OCI-LY3 (cell line): ENCODE data around the gene PRKCE.

Experiments
- H2AFZ ChIP-seq: fragments of 200-600, 300-600 bp; shearing (Covaris generic); 2 replicates; pipeline ENCODE4 v1.6.0; 2014; ENCODE audit warnings: antibody characterized with exemption, low read depth, low read length
- H3K27ac ChIP-seq: fragments of 200-600, 300-600 bp; sonication (generic); 2 replicates; pipeline ENCODE4 v1.5.1; 2014; ENCODE audit warnings: mild to moderate bottlenecking, low read length, moderate library complexity, mixed read lengths
- H3K27me3 ChIP-seq: fragments of 200-600, 300-600 bp; sonication (generic); 2 replicates; pipeline ENCODE4 v1.6.1; 2014; ENCODE audit warnings: low read depth, low read length, mixed read lengths
- H3K36me3 ChIP-seq: fragments of 200-600, 300-600 bp; sonication (generic); replicated peaks from 2 replicates; pipeline ENCODE3; 2014; ENCODE audit warnings: low read depth, low read length, mixed read lengths
- H3K4me1 ChIP-seq: fragments of 300-600, 200-600 bp; sonication (generic); 2 replicates; pipeline ENCODE4 v1.6.1; 2014; ENCODE audit warnings: low read length, mixed read lengths
- H3K4me2 ChIP-seq: fragments of 200-600, 300-600 bp; sonication (generic); 2 replicates; pipeline ENCODE4 v1.6.1; 2014; ENCODE audit warnings: low read length, mixed read lengths
- H3K4me3 ChIP-seq: fragments of 300-600, 200-600 bp; sonication (generic); 2 replicates; pipeline ENCODE4 v1.5.1; 2014; ENCODE audit warnings: antibody characterized with exemption, mild to moderate bottlenecking, low read length, moderate library complexity
- H3K79me2 ChIP-seq: fragments of 300-600, 200-600 bp; shearing (Covaris generic); 2 replicates; pipeline ENCODE4 v1.6.1; 2014; ENCODE audit warnings: mild to moderate bottlenecking, low read length, mixed read lengths
- H3K9ac ChIP-seq: fragments of 300-600, 200-600 bp; shearing (Covaris generic); 2 replicates; pipeline ENCODE4 v1.6.0; 2014; ENCODE audit warnings: mild to moderate bottlenecking, low read length, moderate library complexity
- H3K9me3 ChIP-seq: fragments of 200-600, 300-600 bp; shearing (Covaris generic); 2 replicates; pipeline ENCODE4 v1.6.1; 2014; ENCODE audit warnings: low read length, mixed read lengths; ENCODE audit not compliant: insufficient read depth
- H4K20me1 ChIP-seq: fragments of 200-600, 300-600 bp; sonication (generic); 2 replicates; pipeline ENCODE4 v1.6.1; 2016; ENCODE audit warnings: low read length, mixed read lengths; ENCODE audit not compliant: insufficient read depth
- EZH2phosphoT487 ChIP-seq: fragments of 200-600 bp; shearing (Covaris generic); IDR thresholded peaks from 2 replicates; pipeline ENCODE4 v1.6.1; 2018; ENCODE audit warnings: antibody characterized with exemption, mixed run types, low read depth
- TF ChIP-seq, protein P1 (sequence below): fragments of 200-600, 300-600 bp; sonication (generic); IDR thresholded peaks from 2 replicates; pipeline ENCODE4 v1.5.1; 2014; ENCODE audit warnings: antibody characterized with exemption, low read length, low read depth

Gene PRKCE

DNA sequence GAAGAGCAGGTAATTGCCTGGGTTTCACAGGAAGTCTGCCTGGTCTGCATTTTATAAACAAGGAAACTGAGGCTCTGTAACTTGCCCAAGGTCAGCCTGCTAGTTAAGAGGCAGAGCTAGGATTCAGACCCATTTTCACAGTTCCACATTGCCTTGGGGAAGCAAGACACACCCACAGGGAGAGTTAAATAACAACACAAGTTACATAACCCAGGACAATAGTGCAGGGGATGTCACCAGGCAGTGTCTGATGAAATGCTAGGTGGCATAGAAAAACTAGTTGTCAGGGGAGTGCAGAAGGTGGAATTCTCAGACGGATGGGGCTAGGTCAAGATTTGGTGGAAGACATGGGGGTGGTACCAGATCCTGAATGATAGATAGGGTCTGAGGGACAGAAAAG is 69.7 kb downstream of the PRKCE start:
- H3K36me3 ChIP-seq: no peaks in the 10 kb centered on the region
- H3K9ac ChIP-seq: no peak overlapping the region
- H3K4me3 ChIP-seq: no peak overlapping the region
- TF ChIP-seq, protein P1, sequence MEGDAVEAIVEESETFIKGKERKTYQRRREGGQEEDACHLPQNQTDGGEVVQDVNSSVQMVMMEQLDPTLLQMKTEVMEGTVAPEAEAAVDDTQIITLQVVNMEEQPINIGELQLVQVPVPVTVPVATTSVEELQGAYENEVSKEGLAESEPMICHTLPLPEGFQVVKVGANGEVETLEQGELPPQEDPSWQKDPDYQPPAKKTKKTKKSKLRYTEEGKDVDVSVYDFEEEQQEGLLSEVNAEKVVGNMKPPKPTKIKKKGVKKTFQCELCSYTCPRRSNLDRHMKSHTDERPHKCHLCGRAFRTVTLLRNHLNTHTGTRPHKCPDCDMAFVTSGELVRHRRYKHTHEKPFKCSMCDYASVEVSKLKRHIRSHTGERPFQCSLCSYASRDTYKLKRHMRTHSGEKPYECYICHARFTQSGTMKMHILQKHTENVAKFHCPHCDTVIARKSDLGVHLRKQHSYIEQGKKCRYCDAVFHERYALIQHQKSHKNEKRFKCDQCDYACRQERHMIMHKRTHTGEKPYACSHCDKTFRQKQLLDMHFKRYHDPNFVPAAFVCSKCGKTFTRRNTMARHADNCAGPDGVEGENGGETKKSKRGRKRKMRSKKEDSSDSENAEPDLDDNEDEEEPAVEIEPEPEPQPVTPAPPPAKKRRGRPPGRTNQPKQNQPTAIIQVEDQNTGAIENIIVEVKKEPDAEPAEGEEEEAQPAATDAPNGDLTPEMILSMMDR: no peak
- TF ChIP-seq EZH2phosphoT487: no peak
- H3K9me3 ChIP-seq: no peaks in the 10 kb centered on the region
- H3K27me3 ChIP-seq: no peaks in the 10 kb centered on the region
- no peaks in the 10 kb centered on the region for H3K79me2 ChIP-seq
- no peak overlapping the region for H3K27ac ChIP-seq
- H2AFZ ChIP-seq: no peak overlapping the region
- peaks cover 7% of the 10 kb centered on the region; the same call in 1 of the 2 replicates for H3K4me1 ChIP-seq
- H4K20me1 ChIP-seq: no peaks in the 10 kb centered on the region
- no peak overlapping the region for H3K4me2 ChIP-seq

GRCh38 chr2:45722477-45722876 is 71.0 kb downstream of the PRKCE start:
- no peak overlapping the region for H3K9ac ChIP-seq
- no peaks in the 10 kb centered on the region for H3K36me3 ChIP-seq
- H3K79me2 ChIP-seq: no peaks in the 10 kb centered on the region
- no peak for TF ChIP-seq EZH2phosphoT487
- TF ChIP-seq, protein P1: no peak
- no peaks in the 10 kb centered on the region for H3K9me3 ChIP-seq
- no peak overlapping the region for H3K27ac ChIP-seq
- H2AFZ ChIP-seq: no peak overlapping the region
- peaks cover 7% of the 10 kb centered on the region; the same call in 1 of the 2 replicates for H3K4me1 ChIP-seq
- no peak overlapping the region for H3K4me2 ChIP-seq
- H3K27me3 ChIP-seq: no peaks in the 10 kb centered on the region
- no peak overlapping the region for H3K4me3 ChIP-seq
- no peaks in the 10 kb centered on the region for H4K20me1 ChIP-seq

- Histone ChIP-seq H3K79me2 (no peaks in the 10 kb centered on the region), H3K9me3 (peaks cover 3% of the 10 kb centered on the region; the same call in 1 of the 2 replicates), H3K4me3 (no peak overlapping the region), H4K20me1 (no peaks in the 10 kb centered on the region), H2AFZ (no peak overlapping the region), H3K27me3 (no peaks in the 10 kb centered on the region), H3K27ac (no peak overlapping the region), H3K9ac (no peak overlapping the region), H3K4me1 (peaks cover 19% of the 10 kb centered on the region), H3K4me2 (no peak overlapping the region), H3K36me3 (no peaks in the 10 kb centered on the region)
- no peak for TF ChIP-seq EZH2phosphoT487
- TF ChIP-seq, protein P1: no peak
Observed at GRCh38 chr2:45723857-45724256, 72.4 kb downstream of the PRKCE start.

DNA sequence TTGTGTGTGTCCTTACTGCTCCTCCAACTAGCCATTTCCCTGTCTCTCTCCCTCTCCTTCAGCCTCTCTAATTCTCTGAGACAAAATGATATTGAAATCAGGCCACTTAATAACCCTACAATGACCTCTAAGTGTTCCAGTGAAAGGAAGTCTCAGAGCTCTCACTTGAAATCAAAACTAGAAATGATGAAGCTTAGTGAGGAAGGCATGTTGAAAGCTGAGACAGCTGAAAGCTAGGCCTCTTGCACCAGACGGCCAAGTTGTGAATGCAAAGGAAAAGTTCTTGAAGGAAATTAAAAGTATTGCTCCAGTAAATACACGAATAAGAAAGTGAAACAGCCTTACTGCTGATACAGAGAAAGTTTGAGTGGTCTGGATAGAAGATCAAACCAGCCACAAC is 72.9 kb downstream of the PRKCE start:
- Histone ChIP-seq H3K79me2 (no peaks in the 10 kb centered on the region), H3K27ac (no peak overlapping the region)

More for the DNA sequence above, 72.9 kb downstream of the PRKCE start:
- no peak overlapping the region for H3K4me2 ChIP-seq
- H3K4me3 ChIP-seq: no peak overlapping the region
- TF ChIP-seq EZH2phosphoT487: no peak
- TF ChIP-seq, protein P1: no peak
- H4K20me1 ChIP-seq: no peaks in the 10 kb centered on the region
- H3K4me1 ChIP-seq: peaks cover 23% of the 10 kb centered on the region
- H2AFZ ChIP-seq: no peak overlapping the region
- H3K27me3 ChIP-seq: no peaks in the 10 kb centered on the region
- H3K9ac ChIP-seq: no peak overlapping the region
- no peaks in the 10 kb centered on the region for H3K36me3 ChIP-seq
- peaks cover 6% of the 10 kb centered on the region; the same call in 1 of the 2 replicates for H3K9me3 ChIP-seq
